HFF-Myc (cell line): ENCODE data around the gene YOD1.

Experiments
- DNase-seq: peaks from one replicate; pipeline ENCODE4 v3.0.0-alpha.2; 2011; ENCODE audit warnings: low read depth; ENCODE audit errors: extremely low read depth
- H3K4me3 ChIP-seq: replicated peaks from 2 replicates; pipeline ENCODE4 v1.5.1; 2011; ENCODE audit warnings: low read depth, mild to moderate bottlenecking, control low read depth, low read length
- TF ChIP-seq, protein P1 (sequence below): IDR thresholded peaks from 2 replicates; pipeline ENCODE4 v1.5.1; 2012; ENCODE audit warnings: mild to moderate bottlenecking, low read depth, low read length, control low read depth; ENCODE audit errors: missing control alignments

YOD1 gene

DNA sequence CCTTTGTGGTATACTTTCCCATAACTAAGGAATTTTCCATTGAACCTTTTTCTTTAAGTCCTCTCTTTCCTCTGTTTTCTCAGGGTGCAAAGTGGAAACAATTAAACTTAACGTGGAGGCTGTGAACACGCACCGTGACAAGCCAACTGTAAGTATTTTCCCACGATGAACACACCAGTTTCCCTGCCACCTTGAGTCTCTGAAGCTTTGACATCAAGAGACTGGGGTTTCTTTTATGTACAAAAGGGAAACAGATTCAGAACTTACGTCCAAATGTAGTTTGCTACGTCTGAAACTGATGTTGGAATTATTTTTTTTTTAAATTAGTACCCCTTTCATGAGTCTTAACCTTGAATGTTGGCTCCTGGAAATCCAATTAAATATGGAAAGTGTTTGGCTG is 20.4 kb upstream of the YOD1 start:
- TF ChIP-seq, protein P1, sequence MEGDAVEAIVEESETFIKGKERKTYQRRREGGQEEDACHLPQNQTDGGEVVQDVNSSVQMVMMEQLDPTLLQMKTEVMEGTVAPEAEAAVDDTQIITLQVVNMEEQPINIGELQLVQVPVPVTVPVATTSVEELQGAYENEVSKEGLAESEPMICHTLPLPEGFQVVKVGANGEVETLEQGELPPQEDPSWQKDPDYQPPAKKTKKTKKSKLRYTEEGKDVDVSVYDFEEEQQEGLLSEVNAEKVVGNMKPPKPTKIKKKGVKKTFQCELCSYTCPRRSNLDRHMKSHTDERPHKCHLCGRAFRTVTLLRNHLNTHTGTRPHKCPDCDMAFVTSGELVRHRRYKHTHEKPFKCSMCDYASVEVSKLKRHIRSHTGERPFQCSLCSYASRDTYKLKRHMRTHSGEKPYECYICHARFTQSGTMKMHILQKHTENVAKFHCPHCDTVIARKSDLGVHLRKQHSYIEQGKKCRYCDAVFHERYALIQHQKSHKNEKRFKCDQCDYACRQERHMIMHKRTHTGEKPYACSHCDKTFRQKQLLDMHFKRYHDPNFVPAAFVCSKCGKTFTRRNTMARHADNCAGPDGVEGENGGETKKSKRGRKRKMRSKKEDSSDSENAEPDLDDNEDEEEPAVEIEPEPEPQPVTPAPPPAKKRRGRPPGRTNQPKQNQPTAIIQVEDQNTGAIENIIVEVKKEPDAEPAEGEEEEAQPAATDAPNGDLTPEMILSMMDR, result no peak
- H3K4me3 ChIP-seq, result no peak overlapping the region
- DNase-seq, result no peak

DNA sequence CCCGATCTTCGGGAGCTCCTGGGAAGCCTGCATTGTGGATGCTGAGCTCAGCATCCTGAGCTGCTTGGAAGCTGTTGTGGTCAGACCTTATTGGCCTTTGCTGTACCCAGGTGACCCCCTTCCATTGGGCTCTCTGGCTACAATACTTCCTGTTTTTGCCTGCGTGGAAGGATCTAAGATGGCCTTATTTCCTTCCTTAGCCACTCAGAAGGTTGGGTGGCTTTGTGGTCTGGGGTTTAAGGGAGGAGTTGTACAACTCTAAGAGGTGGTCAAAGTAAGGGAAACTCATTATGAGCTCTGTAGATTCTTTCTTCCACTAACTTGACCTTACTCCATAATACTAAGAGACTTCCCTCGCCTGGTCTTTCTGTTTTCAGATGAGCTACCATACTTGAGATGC is 19.8 kb upstream of the YOD1 start:
- no peak for DNase-seq
- TF ChIP-seq, protein P1, result no peak
- H3K4me3 ChIP-seq, result no peak overlapping the region

DNA sequence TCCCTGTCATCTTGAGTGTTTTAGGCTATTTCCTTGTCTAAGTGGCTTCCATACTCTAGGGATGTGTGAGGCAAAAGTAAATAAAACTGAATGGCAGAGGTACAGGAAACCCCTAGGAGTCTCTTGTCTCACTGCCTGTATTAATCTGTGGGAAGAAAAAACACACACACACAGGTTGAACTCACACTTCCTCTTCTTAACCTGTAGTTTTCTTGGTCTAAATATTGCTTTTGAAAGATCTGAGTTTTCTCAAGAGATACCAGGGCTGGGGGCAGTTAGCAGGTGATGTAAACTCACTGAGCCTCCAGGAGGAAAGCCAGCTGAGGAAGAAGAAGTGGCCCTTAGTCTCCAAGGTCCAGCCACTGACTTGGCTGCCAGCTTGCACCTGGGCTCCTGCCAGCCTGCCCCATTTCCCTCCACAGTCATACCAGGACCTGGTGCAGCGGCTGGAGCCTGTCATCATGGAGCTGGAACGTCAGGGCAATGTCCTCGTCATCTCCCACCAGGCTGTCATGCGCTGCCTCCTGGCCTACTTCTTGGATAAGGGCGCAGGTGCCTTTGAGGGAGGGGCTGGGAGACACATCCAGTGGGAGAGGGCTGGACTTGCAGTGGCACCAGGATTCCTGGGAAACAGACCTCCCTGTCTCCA is 19.0 kb upstream of the YOD1 start:
- TF ChIP-seq, protein P1, result no peak
- no peak overlapping the region for H3K4me3 ChIP-seq
- DNase-seq, result no peak

DNA sequence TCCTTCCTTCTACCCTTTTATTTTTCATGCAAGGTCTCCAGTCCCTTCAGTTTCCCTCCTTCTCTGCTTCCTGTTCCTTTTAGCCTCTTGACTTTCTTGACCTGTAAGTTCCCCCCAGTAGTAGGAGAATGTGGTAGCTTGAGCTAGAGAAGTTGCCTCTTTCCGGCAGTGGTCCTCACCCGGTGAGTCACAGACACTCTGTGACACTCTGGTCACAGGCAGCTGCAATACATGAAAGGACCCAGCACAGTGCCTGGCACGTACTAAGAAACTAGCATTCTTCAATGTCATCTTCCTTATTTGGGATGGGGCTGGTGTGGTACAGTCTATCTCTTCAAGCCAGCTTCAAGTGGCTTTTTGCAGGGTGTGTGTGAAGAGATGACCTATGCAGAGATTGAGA is 18.1 kb upstream of the YOD1 start:
- no peak for DNase-seq
- H3K4me3 ChIP-seq, result no peak overlapping the region
- TF ChIP-seq, protein P1, result no peak

DNA sequence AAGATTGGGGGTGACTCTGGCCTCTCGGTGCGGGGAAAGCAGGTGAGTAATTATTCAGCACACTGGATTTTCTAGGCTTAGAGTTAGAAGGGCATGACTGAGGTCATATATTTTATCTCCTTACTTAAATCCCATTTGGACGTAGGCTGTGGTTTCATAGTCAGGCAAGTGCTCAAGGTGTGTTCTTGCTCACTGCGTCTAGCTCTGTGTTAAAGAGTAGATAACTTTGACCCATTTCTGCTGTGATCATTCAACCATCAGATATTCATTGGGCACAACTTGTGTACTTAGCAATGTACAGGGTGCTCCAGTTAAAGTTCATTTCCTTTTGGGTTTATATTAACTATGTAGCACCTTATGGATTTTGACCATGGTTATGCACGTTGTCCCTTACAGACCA is 16.7 kb upstream of the YOD1 start:
- no peak overlapping the region for H3K4me3 ChIP-seq
- DNase-seq, result no peak
- TF ChIP-seq, protein P1, result no peak

DNA sequence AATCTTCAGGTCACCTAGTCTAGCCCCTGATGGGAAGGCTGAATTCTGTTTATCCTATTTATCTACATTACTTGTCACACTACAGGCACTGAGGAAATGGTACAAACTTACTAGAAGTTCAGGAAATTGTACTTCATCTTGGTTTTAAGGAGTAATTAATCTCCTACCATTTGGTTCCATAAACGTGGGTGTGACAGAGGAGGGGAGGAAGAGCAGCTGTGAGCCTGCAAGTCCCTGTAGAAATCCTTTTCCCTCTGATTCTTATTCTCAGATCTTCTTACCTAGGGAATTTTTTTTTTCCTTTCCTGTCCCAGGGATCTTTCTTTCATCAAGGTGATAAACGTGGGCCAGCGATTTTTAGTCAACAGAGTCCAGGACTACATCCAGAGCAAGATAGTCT is 16.2 kb upstream of the YOD1 start:
- DNase-seq, result no peak
- no peak overlapping the region for H3K4me3 ChIP-seq

More for the DNA sequence above, 16.2 kb upstream of the YOD1 start:
- TF ChIP-seq, protein P1, result no peak
